CD4-positive, alpha-beta T cell treated with Interleukin-6 at 100 ng/mL for 8 hours (primary cell): ENCODE results near the gene OCSTAMP.

Experiments
- DNase-seq: peaks from one replicate; pipeline ENCODE4 v3.0.0-alpha.2; 2020; ENCODE audit warnings: mixed read lengths, low spot score

Gene OCSTAMP, protein sequence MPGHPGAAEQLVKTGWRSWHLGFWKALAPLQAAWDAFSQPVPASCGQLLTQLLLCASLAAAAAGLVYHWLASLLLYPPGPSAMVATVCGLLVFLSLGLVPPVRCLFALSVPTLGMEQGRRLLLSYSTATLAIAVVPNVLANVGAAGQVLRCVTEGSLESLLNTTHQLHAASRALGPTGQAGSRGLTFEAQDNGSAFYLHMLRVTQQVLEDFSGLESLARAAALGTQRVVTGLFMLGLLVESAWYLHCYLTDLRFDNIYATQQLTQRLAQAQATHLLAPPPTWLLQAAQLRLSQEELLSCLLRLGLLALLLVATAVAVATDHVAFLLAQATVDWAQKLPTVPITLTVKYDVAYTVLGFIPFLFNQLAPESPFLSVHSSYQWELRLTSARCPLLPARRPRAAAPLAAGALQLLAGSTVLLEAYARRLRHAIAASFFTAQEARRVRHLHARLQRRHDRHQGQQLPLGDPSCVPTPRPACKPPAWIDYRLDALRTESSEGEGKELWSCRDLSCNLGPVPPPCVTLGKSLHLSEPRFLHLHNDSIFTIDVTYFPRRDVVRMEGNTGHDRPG

DNA sequence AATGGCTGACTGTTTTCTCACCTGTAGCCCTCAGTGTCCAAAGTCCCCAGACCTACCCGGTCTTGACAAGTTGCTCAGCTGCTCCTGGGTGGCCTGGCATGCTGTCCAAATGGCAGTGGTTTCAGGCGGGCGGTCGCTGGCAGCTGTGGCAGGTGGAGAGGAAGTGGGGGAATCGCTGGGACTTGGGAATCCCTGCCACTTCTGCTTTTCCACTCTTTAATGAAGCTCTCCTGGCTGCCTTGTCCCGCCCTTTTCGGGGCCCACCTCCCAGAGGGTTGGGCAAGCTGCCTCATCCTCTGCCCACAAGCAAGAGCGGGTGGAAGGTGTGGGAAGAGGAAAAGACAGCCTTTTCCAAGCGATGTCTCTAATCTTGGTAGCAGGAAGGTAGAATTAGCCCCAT is at the start of gene OCSTAMP:
Gene OCSTAMP, minus strand, starts transcription at position 194 of the 400 bp plus-strand sequence. Its CDS starts 94 bp downstream, at position 100.
- no peak for DNase-seq

DNA sequence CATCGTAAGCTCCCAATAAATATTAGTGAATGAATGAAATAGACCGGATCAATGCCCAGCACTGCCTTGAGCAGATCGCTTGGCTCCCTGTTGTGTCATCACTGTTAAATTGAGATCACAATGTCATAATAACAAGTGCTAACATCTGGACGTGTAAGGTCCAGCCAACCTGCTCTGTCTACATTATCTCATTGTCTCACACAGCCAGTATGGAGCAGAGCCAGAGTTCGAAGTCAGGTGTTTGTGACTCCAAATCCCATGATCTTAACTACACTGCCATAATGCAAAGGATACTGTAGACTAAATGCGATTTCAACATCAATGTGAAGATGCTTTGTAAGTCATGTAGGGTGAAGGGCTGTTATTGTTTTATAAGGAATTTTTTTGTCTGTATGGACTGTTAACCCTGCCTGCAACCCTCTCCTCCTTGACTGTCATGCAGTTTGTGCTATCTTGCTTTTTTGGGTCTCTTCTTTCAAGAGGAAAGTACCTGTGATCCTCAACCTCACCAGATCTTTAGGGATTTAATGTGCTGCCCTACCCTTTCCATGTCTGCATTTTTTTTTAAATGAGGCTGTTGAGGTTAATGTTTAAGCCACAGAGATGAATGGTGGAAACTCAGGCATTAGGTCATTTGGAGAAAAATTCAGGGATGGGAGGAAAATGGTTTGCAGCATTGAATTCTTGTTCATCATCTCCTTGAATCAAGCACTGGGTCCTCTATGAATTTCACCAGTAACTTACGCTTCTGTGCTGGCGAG is 49.0 kb upstream of the OCSTAMP start:
- DNase-seq, result no peak

DNA sequence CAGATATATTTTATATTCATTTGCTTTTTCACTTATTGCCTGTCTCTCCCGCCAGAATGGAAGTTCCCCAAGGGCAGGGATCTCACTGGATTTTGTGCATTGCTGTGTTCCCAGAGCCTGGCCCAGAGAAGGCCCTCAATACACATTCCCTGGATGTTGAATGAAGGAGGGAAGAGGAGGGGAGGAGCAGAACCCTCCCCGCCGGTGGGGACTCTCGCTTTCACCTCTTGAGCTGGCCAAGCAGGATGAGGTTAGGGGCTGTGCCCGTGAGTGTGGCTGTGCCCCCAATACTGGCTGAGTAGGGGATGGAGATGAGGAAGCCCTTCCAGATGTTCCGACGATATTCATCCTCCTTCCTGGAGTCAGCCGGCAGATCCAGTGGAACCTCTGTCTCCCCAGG is 45.5 kb upstream of the OCSTAMP start:
- DNase-seq, result no peak

DNA sequence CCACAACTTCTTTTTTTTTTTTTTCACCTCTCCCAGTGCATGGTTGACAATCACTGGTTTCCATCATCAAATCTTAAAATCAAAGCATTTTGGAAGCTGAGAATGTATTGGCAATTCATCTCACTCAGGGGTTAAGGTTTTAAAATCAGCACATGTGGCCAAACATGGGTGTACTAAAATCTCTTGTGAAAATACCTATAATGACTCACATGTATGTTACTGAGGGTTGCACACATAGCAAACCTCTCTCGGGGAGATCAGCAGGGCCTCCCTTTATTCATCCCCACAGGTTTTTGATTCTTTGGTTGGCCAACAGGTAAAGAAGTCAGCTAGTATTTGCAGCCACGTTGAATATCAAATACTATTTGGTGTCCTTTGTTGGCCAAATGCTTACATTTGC is 44.3 kb upstream of the OCSTAMP start:
- no peak for DNase-seq

DNA sequence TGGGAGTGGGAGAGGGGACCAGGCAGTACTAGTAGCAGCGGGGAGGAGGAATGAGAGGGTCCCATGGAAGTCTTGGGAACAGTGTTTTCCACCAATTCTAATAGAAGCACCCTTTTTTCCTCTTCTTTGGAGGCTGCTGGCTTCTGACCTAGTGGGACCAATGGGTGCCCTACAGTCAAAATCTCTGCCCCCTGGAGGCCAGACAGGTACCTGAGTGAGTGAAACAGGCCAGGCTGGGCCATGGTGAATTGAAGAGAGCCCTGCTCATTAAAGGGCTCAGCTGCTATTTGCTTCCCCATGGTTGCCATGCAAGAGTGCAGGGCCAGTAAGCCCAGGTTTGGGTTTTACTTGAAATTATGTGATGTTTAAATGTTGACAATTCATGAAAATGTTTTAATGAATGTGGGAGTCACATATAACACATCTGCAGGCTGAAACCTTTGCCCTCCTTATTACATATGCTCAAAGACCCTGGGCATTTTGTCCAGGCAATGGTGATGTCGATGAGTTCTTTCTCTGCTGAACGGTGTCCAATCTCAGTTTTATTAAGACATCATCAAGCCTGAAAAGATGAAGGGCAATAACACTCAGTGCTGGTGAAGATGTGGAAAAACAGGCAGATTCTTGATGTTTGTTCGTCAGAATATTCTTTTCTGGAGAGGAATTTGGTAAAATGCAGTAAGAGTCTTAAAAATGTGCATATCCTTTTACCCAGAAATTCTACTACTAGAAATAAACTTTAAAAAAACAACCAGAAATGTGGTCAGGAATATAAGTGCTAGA is 42.3 kb upstream of the OCSTAMP start:
- no peak for DNase-seq

DNA sequence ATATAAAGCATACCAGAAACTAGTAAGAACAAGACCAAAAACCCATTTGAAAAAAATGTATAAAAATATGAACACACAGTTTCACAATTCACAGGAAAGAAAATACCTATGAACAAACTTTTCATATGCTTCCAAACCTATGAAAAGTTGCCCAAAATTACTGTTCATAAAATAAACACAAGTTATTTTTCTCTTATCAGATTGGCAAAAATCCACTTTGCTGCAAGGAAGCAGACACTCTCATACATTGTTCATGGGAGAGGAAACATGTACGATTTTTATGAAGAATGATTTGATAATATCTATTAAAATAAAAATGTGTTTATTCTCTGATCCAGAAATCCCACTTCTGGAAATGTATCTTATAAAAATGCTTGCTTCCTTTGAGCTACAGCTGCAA is 40.0 kb upstream of the OCSTAMP start:
- no peak for DNase-seq

DNA sequence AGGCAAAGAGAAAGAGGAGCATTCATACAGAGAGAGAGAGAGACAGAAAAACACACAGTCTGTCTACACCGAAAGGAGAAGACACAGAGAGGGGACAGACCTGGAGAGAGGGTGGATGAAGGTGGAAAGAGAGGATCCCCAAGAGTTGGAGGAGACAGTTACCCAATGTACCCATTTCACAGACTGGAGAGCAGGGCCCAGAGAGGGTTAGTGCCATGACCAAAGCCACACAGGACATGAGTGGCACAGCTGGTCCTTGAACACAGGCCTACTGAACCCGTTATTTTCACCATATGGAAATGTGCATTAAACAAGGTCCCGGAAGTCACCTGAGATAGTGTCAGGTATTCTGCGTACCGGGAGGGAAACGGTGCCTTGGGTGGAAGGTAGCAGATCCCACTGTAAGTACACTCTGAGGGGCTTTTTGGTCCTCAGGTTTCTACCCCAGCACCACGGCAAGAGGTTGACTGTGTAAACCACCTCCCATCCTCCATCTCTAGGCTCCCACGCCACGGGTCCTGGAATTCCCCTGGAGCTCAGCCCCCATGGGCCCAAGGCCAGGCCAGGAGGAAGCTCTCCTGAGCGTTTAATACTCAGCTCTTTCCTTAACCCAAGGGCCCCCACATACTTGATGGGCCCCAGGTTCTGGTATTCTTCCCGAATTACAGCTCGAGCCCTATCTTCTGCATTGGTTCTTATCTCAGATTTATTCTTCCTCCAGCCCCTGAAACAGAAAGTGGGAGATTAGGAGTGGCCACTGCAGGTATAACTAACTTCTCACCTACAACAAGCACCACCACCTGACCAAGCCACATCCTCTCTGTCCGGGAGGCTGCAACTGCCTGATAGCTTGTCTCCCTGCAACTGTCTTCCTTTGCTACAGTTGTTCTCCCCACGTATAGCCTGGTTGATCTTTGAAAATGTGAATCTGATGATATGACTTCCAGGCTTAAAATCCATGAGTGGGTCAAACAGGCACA is 38.4 kb upstream of the OCSTAMP start:
- no peak for DNase-seq

DNA sequence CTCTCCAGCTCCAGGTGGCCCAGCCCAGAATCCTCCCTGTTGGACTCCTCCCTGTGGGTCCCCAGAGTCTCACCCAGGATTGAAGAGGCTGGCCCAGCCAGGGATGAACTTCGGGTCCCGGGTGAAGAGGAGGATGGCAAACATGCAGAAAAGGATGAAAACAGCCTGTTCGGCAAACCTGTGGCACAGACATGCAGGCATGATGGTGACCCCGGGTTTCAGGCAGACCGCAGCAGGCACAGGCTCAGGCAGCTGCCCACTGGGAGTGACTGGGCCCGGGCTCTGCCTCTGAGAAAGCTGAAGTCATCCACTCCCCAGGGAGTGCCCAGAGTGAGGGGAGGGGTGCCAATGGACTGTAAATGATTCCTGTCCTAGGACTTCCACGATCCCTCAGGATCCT is 37.5 kb upstream of the OCSTAMP start:
- DNase-seq, result no peak

DNA sequence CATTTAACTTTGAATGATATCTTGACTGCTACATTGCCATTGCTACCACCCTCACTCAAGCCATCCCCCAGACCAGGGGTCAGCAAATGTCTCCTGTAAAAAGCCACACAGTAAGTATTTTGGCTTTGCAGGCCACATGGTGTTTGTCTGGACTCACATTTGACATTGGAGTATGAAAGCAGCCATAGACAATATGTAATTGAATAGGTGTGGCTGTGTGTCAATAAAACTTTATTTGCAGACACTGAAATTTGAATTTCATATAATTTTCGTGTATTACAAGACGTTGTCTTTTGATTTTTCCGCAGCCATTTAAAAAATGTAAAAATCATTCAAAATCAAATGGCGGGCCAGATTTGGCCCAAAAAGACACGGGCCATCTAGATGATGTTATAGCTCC is 36.3 kb upstream of the OCSTAMP start:
- DNase-seq, result no peak

DNA sequence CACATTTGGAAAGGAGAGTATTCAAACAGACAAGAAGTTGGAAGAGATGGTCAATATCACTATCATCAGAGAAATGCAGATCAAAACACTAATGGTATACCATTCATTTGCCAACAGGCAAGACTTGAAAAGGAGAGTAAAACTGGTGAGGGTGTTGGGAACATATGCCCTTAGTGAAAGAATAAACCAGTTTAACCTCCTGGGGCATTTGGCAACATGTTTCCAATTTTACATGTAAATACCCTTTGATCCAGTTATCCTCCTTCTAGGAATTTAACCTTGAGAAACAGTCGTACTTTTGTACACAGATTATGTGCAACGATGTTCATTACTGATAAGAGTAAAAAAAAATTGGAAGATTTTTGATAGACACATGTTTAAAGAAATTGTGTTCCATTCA is 34.1 kb upstream of the OCSTAMP start:
- DNase-seq, result no peak

DNA sequence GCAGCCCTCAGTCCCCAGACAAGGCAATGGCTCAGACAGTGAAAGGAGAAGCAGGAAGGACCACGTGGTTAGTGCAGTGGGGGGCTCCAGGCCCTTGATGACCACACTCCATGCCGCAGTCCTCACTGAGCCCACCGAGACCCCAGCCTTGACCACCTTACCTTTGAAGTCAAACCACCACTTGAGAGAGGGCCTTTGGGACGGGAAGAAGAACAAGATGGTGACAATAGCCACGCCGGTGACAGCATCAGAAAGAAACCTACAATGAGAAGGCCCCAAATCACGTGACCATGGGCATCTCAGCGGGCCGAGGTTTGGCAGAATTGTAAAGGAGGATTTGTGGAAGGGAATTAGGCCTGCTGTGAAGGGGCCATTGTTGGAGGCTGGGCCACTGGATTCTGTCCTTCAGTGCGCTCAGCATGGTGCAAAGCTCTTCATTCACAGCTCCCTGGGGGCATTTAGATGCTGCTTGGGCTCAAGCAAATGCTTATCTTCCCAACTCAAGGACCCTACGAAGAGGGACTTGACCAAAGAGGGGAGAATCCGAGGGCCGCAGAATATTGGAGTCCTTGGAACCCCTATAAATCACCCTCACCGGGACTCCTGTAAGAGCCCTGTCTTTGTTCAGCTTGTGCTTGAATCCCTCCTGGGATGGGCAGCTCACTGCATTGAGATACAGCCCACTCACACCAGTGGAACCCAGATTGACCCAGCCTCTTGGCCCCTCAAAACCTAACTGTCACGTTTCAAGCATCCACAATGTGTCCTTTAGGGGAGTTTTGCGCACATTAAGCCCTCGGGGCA is 33.2 kb upstream of the OCSTAMP start:
- no peak for DNase-seq

DNA sequence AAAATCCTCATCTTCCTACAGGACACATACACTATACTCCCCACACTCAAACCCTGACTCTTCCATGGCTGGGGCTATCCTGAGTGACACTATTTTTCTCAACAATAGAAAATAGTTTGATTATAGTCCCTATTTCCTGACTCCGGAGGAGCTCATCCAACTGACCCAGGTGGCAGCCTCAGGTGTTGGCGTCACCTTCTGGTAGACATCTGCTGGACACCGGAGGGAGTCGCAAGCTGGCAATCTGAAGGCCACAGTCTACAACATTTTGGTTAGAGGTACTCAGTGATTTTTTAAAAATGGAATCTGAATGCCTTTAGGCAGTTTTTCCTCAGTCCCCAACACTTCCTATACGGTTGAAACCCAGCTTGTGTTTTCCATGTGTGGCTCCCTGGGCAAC is 32.2 kb upstream of the OCSTAMP start:
- DNase-seq, result no peak

DNA sequence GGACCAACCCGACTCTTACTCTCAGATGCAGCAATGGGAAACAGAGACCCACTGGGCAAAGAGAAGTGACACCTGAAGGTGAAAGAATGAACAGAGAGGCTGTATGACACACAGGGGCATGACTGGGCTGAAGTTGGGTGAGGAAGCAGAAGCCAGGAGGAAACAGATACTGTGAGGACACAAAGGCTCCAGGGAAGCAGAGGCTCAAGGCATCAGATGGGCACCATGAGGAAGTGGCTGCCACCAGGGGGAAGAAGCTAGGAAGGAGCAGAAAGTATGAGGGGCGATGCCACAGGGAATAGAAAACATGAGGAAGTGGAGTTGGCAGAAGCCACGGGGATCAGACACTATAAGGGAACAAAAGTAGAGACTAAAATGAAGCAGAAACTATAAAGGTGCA is 30.9 kb upstream of the OCSTAMP start:
- DNase-seq, result no peak

DNA sequence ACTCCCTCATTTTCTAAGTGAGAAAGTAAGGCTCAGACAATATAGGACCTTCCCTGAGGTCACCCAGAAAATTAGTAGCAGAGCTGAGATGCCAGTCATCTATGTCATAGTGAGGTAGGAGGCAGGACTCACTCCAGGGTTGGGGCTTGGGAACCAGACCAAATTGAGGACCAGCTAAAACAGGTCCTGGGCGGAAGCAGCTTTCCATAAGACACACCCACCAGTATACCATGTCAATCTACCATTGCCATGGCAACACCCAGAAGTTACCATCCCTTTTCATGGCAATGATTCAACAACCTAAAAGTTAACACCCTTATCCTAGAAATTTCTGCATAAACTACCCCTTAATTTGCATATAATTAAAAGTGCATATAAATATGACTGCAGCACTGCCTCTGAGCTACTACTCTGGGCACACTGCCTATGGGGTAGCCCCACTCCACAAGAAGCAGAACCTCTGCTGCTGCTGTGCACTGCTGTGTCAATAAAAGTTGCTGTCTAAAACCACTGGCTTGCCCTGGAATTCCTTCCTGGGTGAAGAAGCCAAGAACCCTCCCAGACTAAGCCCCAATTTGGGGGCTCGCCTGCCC is 30.3 kb upstream of the OCSTAMP start:
- no peak for DNase-seq

DNA sequence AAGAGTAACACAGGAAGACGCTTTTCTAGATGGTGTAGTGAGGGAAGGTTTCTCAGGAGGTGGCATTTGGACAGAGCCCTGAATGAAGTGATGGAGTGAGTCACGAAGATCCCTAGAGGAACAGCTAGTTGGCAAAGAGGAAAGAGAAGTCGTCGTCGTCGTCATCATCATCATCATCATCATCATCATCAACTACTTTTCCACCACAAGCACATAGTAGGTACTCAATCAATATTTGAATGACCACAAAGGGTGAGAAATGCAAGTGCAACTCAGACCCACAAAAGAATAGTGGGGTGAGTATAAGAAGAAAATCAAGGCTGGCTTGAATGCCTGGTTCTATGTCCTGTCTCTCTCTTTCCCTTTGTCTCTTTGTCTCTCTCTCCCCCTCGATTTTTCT is 28.3 kb upstream of the OCSTAMP start:
- DNase-seq, result no peak

DNA sequence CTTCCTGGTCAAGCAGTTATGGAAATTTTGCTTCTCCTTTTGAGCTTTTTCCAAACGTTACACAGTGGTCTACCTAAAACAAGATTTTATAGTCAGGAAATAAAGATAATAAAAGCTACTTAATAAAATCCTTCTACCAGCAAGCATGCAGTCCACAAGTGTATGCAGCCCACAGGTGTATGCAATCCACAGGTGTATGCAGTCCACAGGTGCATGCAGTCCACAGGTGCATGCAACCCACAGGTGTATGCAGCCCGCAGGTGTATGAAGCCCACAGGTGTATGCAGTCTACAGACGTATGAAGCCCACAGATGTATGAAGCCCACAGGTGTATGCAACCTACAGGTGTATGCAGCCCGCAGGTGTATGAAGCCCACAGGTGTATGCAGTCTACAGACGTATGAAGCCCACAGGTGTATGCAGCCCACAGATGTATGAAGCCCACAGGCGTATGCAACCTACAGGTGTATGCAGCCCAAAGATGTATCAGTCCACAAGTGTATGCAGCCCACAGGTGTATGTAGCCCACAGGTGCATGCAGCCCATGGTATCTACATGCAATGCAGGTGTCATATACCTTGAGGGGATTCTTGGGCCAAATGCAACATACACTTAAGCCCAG is 26.4 kb upstream of the OCSTAMP start:
- DNase-seq, result no peak

DNA sequence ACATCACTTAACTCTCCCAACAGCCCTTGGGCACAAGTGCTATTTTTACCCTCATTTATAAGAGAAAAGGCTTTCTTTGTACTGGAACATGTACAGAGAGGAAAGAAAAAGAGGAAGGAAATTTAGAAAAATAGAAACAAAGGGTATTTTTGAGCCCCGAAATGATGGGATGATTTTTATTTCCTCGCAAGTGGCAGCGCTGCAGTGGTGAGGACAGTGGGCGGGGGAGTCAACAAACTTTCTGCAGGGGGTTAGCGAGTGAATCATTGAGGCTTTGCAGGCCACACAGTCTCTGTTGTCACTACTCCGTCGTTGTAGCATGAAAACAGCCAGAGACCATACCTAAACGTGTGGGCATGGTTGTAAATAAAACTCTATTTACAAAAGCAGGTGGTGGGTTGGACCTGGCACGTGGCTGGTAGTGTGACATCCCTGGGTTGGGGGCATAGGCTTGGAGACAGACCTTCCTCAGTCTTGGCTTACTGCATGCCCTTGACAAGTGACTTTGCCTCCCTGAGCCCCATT is 25.5 kb upstream of the OCSTAMP start:
- DNase-seq, result no peak

DNA sequence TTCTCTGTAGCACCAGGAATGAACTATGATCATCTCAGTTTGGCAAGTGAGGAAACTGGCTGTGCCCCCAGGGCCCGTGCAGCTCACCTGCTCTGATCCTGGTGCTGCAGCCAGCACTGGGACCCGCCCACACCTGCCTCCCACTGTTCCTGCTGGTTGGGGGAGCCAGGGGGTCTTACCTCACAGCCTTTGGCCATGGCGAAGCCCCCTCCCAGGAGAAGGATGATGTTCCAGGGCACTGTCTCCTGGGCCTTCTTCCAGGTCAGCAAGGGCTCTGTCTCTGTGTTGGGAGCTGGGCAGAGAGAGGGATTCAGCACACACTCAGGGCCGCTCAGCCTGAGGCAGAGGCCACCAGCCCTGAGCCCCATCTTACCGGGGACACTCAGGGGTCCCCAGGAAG is 24.9 kb upstream of the OCSTAMP start:
- DNase-seq, result no peak
